Muscle layer of duodenum (tissue), 2 donors: ENCODE measurements around the gene IL17RC.
"Not testable (repeated sequence)": the region's sequence is repeated elsewhere in the genome, so short reads cannot be mapped to it uniquely, and the experiment has no call there.

ENCODE experiments used
- H3K27ac ChIP-seq: one replicate; pipeline ENCODE4 v1.7.0; 2013; ENCODE audit warnings: mild to moderate bottlenecking, low read length
- H3K27me3 ChIP-seq: one replicate; pipeline ENCODE4 v1.7.0; 2013; ENCODE audit warnings: low read depth, mild to moderate bottlenecking, control low read depth, low read length
- H3K36me3 ChIP-seq, 2 donors: one replicate each; pipeline ENCODE4 v1.7.0; 2013; ENCODE audit warnings: low read length in 2 of 2, control low read depth in 1 of 2, mild to moderate bottlenecking in 1 of 2; ENCODE audit not compliant: insufficient read depth in 2 of 2, control insufficient read depth in 1 of 2
- H3K4me1 ChIP-seq, 2 donors: one replicate each; pipeline ENCODE4 v1.7.0; 2013; ENCODE audit warnings: low read length in 2 of 2, mild to moderate bottlenecking in 2 of 2, control low read depth in 1 of 2, moderate library complexity in 1 of 2; ENCODE audit not compliant: insufficient read depth in 2 of 2, control insufficient read depth in 1 of 2
- H3K4me3 ChIP-seq, 2 donors: one replicate each; pipeline ENCODE4 v1.7.0; 2013; ENCODE audit warnings: low read length in 2 of 2, low read depth in 1 of 2, mild to moderate bottlenecking in 1 of 2
- H3K9me3 ChIP-seq, 2 donors: one replicate each; pipeline ENCODE4 v1.7.0; 2013; ENCODE audit warnings: low read length in 2 of 2, control low read depth in 1 of 2, mild to moderate bottlenecking in 1 of 2; ENCODE audit not compliant: control insufficient read depth in 1 of 2
- donor health status: healthy.

Gene IL17RC

DNA sequence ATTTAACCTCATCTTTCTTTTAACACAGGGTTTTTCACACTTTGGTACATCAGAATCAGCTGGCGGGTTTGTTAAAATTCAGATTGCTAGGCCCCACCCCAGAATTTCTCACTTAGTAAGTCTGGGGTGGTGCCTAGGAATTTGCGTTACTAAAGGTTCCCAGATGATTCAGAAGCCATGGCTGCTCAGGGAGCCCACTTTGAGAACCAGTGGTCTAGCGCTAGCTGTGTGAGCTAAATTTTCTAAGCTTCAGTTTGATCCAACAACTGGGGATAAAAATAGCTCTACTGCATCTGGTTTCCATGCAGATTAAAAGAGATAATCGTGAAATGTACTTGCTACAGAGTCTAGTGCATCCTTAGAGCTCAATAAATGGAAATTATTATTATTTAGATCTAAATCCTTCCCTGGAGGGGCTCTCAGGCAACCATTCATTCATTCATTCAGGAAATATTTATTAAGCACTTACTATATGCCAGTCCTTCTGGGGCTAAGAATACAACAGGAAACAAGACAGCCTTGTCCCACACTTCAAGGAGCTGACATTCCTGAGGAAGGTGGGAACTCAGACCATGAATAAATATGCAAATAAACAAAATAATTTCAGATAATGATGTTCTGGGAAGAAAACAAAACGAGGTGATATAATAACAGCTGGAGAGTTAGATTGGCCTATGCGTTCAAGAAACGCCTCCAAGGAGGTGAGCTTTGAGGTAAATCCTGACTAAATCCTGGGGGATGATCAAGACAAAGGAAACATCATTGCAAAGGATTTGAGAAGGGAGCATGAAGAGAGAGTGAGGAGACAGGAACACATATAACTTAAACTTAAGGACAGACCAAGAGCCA, 33.0 kb upstream of the IL17RC start:
- Histone ChIP-seq H3K9me3 (no peaks in the 10 kb centered on the region), H3K27me3 (no peaks in the 10 kb centered on the region), H3K27ac (peak overlapping the region; percentile 10), H3K36me3 (no peaks in the 10 kb centered on the region), H3K4me3 (no peak overlapping the region), H3K4me1 (no peaks in the 10 kb centered on the region)

DNA sequence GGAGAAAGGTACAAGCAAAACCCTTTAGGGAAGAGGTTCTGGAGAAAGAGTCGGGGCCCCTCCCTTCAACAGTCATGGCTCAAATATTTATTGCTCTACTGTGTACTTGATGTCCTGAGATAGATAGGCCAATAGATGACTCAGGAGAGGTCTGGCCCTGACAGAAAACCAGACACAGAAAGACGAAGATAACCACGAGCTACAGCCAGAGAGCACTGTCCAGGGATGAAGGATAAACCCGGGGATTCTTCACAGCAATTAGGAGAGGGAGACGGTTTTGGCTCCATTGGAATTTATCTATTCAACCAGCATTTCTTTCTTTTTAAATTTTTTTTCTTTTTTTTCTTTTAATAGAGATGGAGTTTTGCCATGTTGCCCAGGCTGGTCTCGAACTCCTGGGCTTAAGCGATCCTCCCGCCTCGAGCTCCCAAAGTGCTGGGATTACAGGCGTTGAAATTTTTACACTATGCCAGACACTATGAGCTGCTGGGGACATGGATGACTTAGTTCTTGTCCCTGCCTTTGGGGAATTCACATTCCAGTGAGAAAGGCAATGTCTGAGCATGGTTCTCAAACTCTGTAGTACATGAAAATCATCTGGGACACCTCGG, 32.2 kb upstream of the IL17RC start:
- no peak overlapping the region for H3K27ac ChIP-seq
- H3K9me3 ChIP-seq, result no peaks in the 10 kb centered on the region
- H3K36me3 ChIP-seq, result no peaks in the 10 kb centered on the region
- H3K4me1 ChIP-seq, result no peaks in the 10 kb centered on the region
- H3K4me3 ChIP-seq, result no peak overlapping the region
- no peaks in the 10 kb centered on the region for H3K27me3 ChIP-seq

- H3K4me1 ChIP-seq, result no peaks in the 10 kb centered on the region
- no peaks in the 10 kb centered on the region for H3K36me3 ChIP-seq
- H3K27ac ChIP-seq, result no peak overlapping the region
- no peak overlapping the region for H3K4me3 ChIP-seq
- H3K9me3 ChIP-seq, result no peaks in the 10 kb centered on the region
- H3K27me3 ChIP-seq, result no peaks in the 10 kb centered on the region
Observed at GRCh38 chr3:9886328-9886727, 30.6 kb upstream of the IL17RC start.

DNA sequence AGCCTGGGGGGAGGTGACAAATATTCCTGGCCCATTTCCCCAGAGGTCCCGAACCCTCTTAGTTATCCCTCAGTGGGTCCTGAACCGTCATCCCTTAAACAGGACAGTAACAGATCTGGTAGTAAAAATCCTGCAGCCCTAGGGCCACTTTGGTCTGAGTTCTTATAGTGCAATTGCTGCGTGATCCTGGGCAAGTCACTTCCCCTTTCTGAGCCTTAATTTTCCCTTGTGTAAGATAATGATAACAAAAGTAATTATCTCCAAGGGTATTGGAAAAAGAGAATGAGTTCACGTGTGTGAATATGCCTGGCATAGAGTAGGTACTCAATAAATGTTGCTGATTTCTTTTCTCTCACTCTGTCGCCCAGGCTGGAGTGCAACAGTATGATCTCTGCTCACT, 29.4 kb upstream of the IL17RC start:
- Histone ChIP-seq H3K9me3 (no peaks in the 10 kb centered on the region), H3K27ac (no peak overlapping the region), H3K4me3 (no peak overlapping the region), H3K4me1 (peaks cover 0 to 5% of the 10 kb centered on the region in 2 donors), H3K36me3 (peaks cover 0 to under 1% of the 10 kb centered on the region in 2 donors), H3K27me3 (no peaks in the 10 kb centered on the region)

- H3K36me3 ChIP-seq, result peaks cover 10 to 11% of the 10 kb centered on the region in 2 donors
- no peak overlapping the region for H3K4me3 ChIP-seq
- H3K27ac ChIP-seq, result no peak overlapping the region
- no peaks in the 10 kb centered on the region for H3K27me3 ChIP-seq
- peaks cover 0 to 10% of the 10 kb centered on the region in 2 donors for H3K4me1 ChIP-seq
- no peaks in the 10 kb centered on the region for H3K9me3 ChIP-seq
Observed at GRCh38 chr3:9888540-9888939, 28.4 kb upstream of the IL17RC start.

GRCh38 chr3:9889405-9889804, 27.5 kb upstream of the IL17RC start:
- Histone ChIP-seq H3K4me3 (no peak overlapping the region), H3K9me3 (no peaks in the 10 kb centered on the region), H3K27ac (no peak overlapping the region), H3K4me1 (peaks cover 0 to 16% of the 10 kb centered on the region in 2 donors), H3K27me3 (no peaks in the 10 kb centered on the region), H3K36me3 (peaks cover 14 to 16% of the 10 kb centered on the region in 2 donors)

DNA sequence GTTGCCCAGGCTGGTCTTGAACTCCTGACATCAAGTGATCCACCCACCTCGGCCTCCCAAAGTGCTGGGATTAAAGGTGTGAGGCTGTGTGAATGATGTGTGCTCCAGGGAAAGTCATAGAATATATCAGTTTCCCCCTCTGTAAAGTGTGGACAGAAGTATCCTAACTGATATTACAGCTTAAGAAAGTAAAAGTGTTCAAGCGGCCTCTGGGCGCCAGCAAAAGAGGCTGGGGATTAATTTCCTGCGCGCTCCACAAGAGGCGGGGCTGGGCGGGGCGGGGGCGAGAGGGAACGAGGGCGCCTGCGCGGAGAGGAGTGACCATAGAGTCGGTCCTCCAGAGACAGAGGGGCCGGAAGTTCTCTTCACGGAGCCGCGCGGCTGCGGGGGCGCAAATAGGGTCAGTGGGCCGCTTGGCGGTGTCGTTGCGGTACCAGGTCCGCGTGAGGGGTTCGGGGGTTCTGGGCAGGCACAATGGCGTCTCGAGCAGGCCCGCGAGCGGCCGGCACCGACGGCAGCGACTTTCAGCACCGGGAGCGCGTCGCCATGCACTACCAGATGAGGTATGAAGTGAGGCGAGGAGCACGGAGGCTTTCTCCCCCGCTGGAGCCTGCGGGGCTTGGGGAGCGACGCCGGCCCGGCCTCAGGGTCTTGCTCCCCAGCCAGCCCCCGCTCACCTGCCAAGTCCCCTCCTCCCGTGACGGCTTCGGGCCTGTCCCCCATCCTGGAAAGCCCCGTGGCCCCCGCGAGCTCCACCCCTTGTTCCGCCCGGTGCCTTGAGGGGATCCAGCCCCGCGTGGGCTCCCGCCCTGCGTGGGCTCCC, 26.4 kb upstream of the IL17RC start, which contains the start of gene JAGN1:
Gene JAGN1 (plus strand): TSS at position 362 of the 823 bp plus-strand sequence. CDS start 113 bp downstream, at position 475.
- Histone ChIP-seq H3K4me1 (peaks cover 0 to 16% of the 10 kb centered on the region in 2 donors), H3K36me3 (peaks cover 14 to 16% of the 10 kb centered on the region in 2 donors), H3K4me3 (peak within 1 kb of the TSS; percentile 72 to 94), H3K9me3 (no peaks in the 10 kb centered on the region), H3K27ac (peak within 1 kb of the TSS; percentile 98), H3K27me3 (no peaks in the 10 kb centered on the region)

DNA sequence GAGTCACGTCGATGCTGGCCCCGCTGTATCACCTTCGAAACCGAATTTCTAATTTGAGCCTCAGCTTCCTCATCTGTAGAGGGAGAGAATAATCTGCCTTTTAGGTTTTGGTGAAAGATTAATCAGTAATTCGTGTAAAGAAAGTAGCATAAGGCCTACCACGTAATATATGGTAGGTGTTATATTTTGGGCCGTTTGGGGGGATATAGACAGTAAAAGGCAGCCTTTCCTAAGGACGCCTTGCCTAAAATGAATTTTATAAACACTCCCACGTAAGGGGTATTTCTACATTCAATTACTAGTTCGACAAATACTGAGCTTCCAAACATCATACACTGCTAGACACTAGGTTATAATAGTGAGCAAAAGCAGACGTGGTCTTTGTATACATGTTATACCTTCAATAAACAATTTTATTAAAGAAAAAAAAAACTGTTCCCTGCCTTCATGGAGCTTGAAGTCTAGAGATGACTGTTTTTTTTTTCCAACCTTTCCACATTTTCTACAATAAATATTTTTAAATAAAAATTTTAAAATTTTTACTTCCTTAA, 25.8 kb upstream of the IL17RC start:
- Histone ChIP-seq H3K4me1 (peaks cover 0 to 16% of the 10 kb centered on the region in 2 donors), H3K27me3 (no peaks in the 10 kb centered on the region), H3K36me3 (peaks cover 14 to 16% of the 10 kb centered on the region in 2 donors), H3K27ac (peak overlapping the region; percentile 98), H3K4me3 (peak overlapping the region; percentile 72 to 94), H3K9me3 (no peaks in the 10 kb centered on the region)

DNA sequence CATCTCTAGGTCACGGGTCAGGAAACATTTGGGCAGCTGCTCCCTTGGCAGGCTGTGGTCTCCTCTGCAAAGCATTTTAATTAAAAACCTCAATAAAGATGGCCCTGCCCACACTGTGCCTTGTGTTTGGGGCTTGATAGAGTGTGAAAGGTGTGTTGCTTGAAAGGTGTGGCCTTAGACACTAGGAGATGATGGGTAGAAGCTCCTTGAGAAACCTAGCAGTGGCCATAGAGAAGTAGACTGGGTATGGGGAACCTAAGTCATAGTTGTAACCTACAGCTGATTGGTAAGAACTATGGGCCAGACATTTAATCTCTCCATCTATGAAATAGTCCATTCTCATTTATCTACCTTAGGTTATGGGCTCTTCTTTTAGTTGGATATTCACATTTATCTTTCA, 23.2 kb upstream of the IL17RC start:
- Histone ChIP-seq H3K4me1 (peaks cover 0 to 32% of the 10 kb centered on the region in 2 donors), H3K27me3 (no peaks in the 10 kb centered on the region), H3K27ac (no peak overlapping the region), H3K4me3 (no peak overlapping the region), H3K36me3 (peaks cover 14 to 16% of the 10 kb centered on the region in 2 donors), H3K9me3 (no peaks in the 10 kb centered on the region)

DNA sequence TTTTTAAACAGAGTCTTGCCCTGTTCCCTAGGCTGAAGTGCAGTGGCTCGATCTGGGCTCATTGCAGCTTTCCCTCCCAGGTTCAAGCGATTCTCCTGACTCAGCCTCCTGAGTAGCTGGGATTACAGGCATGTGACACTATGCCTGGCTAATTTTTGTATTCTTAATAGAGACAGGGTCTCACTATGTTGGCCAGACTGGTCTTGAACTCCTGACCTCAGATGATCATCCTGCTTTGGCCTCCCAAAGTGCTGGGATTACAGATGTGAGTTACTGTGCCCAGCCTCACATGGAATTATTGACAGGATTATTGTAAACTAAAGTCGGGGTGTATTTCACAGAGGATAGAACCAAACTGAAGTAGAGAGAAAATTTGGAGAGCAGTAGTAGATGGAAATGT, 21.2 kb upstream of the IL17RC start:
- peaks cover 0 to 32% of the 10 kb centered on the region in 2 donors for H3K4me1 ChIP-seq
- not testable (repeated sequence) for H3K27ac ChIP-seq, H3K27me3 ChIP-seq, H3K4me3 ChIP-seq, H3K9me3 ChIP-seq
- H3K36me3 ChIP-seq, result peaks cover 14 to 16% of the 10 kb centered on the region in 2 donors
